Measurements from ENCODE around the gene KRT1.

Gene KRT1

DNA sequence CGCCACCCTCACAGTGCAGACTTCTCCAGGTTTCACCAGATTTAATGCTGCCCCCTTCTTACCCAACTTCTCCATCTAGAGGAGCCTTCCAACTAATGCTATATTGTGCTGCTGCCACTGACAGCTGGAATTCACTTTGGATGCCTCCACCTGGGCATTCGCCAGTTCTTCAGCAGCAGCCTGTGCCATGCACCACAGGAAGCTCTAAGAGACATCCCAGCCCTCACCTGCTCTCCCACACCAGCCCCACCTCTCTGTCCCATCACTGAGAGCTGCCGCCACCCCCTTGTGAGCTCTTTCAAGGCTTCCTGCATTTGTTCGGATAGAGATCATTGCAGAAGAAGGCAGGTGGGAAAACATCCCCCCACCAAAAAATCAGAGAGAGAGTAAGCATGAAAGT, 23.6 kb downstream of the KRT1 start:
- CTCF ChIA-PET: interaction anchor here (1.2 kb wide), 1 partner anchor 11 kb away, joined by 3 read pairs; no protein-coding TSS in a partner anchor
- TF ChIP-seq, protein P1, sequence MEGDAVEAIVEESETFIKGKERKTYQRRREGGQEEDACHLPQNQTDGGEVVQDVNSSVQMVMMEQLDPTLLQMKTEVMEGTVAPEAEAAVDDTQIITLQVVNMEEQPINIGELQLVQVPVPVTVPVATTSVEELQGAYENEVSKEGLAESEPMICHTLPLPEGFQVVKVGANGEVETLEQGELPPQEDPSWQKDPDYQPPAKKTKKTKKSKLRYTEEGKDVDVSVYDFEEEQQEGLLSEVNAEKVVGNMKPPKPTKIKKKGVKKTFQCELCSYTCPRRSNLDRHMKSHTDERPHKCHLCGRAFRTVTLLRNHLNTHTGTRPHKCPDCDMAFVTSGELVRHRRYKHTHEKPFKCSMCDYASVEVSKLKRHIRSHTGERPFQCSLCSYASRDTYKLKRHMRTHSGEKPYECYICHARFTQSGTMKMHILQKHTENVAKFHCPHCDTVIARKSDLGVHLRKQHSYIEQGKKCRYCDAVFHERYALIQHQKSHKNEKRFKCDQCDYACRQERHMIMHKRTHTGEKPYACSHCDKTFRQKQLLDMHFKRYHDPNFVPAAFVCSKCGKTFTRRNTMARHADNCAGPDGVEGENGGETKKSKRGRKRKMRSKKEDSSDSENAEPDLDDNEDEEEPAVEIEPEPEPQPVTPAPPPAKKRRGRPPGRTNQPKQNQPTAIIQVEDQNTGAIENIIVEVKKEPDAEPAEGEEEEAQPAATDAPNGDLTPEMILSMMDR (IDR thresholded peaks at IDR 0.05; ENCODE audit: control extremely low read depth, extremely low read depth, low read depth, missing control alignments): no peak
- DNase-seq (ENCODE audit: extremely low spot score): no peak
- POLR2A ChIA-PET: no interaction called here

DNA sequence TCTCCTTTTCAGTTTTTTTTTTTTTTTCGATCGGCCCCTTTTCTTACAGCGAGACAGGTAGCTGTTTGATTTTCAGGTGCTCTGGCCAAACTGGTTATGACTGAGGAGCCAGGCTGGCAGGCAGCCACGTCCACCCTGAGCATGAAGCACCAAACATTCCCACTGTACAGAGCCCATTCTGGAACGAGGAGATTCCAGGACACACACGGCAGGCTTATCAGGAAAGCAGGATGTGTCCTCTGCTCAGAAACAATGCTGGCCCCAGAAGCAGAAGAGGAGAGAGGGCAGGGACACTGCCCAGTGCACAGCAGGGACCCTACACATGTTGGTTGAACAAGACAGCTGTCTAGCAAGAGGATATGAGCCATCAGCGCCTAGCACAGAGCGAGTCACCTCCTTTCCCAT, 24.5 kb downstream of the KRT1 start:
- POLR2A ChIA-PET: no interaction called here
- TF ChIP-seq, protein P1 (IDR thresholded peaks at IDR 0.05; ENCODE audit: control extremely low read depth, extremely low read depth, low read depth, missing control alignments): no peak
- CTCF ChIA-PET: interaction anchor here (0.8 to 1.2 kb wide), 2 partner anchors 12 to 18 kb away, joined by 3 read pairs; no protein-coding TSS in a partner anchor
- DNase-seq (ENCODE audit: extremely low spot score): no peak

DNA sequence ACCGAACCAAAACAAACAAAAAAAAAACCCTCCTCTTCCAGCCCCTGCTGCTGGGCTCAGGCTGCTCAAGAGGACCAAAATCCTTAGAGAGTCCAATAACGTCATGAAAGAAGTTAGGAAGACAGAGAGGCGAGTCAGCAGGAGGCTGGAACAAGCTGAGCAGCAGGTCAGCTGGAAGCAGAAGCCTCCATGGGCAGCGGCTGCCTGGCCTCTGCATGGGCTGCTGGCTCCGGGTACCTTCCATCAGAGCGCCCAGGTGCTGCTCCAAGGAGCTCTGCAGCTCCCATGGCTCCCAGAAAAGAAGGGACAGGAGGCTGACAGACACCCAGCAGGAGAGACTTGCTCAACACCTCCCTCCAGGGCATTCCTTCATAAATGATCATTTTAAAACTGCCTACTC, 25.0 kb downstream of the KRT1 start:
- CTCF ChIA-PET: interaction anchor here (0.8 to 1.2 kb wide), 2 partner anchors 12 to 18 kb away, joined by 3 read pairs; no protein-coding TSS in a partner anchor
- POLR2A ChIA-PET: no interaction called here
- TF ChIP-seq, protein P1 (IDR thresholded peaks at IDR 0.05; ENCODE audit: control extremely low read depth, extremely low read depth, low read depth, missing control alignments): no peak
- no peak for DNase-seq (ENCODE audit: extremely low spot score)

DNA sequence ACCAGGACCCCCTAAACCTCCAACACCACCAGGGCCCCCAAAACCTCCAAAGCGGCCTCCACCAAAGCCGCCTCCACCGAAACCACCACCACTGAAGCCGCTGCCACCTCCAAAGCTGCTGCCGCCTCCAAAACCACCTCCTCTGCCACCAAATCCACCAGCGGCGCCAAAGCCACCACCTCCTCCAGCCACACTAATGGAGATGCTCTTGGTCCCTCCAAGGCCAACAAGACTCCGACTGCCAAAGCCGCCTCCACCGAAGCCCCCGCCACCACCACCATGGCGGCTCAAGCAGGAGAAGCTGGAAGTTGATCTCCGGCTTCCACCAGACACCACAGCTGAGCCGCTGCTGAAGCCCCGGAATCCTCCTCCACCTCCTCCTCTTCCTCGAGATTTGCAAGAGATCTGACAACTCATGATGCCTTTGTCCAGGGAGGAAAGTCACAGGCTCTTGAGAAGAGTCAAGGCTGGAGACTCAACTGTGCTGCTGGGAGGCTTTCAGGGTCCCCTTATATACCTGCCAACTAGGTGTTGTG, 28.4 kb downstream of the KRT1 start, which contains the start of gene KRT2:
TSS of gene KRT2 (minus strand) at position 486 of the 536 bp plus-strand sequence. CDS start at position 417, 69 bp downstream.
- POLR2A ChIA-PET: no interaction called here
- TF ChIP-seq, protein P1 (IDR thresholded peaks at IDR 0.05; ENCODE audit: control extremely low read depth, extremely low read depth, low read depth, missing control alignments): no peak
- CTCF ChIA-PET: no interaction called here
- no peak for DNase-seq (ENCODE audit: extremely low spot score)

DNA sequence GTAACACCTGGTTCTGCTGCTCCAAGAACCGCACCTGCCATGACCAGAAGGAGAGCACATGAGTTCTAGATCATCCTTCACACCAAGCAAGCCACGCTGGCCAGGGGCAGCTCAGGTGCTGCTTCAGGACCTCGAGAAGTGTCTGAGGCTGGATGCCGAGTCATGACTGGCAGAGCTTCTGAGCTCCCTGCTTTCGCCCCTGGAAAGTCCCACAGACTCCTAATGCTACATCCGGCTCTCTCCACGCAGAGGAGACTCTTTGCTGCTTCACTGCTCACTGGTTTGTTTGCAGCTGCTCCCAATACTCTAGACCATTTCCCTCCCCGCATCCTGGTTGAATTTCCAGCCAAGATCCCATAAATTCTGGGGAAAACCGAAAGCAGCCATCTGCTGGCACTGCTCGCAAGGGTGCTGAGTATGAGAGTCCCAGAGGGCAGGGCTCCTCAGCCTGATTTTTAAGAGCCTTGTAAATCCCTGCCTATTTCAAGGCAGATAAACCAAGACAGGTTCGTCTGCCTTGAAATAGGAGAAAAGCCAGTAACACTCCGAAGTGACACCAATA, 29.6 kb downstream of the KRT1 start:
- ChIA-PET POLR2A (no interaction called here), CTCF (no interaction called here)
- TF ChIP-seq, protein P1 (IDR thresholded peaks at IDR 0.05; ENCODE audit: control extremely low read depth, extremely low read depth, low read depth, missing control alignments): no peak
- DNase-seq (ENCODE audit: extremely low spot score): no peak

DNA sequence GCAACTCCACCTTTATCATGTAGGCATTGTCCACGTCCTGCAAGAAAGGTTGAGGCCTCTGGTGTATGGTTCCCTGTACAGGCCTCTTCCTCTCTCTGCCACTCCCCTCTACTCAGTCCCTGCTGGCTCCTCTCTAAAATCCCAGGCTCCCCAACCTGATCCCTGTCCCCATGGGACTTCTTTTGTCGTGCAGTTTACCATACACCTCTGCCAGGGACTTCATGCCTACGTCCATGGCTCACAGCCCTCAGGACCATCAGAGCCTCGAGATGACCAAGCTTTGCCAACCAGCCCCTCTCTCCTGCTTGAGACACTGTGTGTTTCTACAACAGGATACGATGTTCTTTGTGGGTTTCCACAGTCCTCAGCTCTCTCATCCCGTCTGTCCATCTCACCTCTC, 31.1 kb downstream of the KRT1 start:
- ChIA-PET POLR2A (no interaction called here), CTCF (interaction anchor here (1.6 kb wide), 1 partner anchor 16 kb away, joined by 3 read pairs; no protein-coding TSS in a partner anchor)
- TF ChIP-seq, protein P1 (IDR thresholded peaks at IDR 0.05; ENCODE audit: control extremely low read depth, extremely low read depth, low read depth, missing control alignments): no peak
- DNase-seq (ENCODE audit: extremely low spot score): no peak
